Activated naive CD8-positive, alpha-beta T cell (primary cell): Measurements from ENCODE around the gene RSPH9.
A peak's percentile ranks its signal among the peaks of the same experiment; 100 is the strongest.
"Not testable (repeated sequence)": the region's sequence is repeated elsewhere in the genome, so short reads cannot be mapped to it uniquely, and the experiment has no call there.

Experiments used
- H3K27ac Mint-ChIP-seq: one replicate; pipeline ENCODE4 v1.8.0; 2021; ENCODE audit warnings: mixed read lengths
- H3K27me3 Mint-ChIP-seq: one replicate; pipeline ENCODE4 v1.8.0; 2021; ENCODE audit warnings: mixed read lengths
- H3K36me3 Mint-ChIP-seq: one replicate; pipeline ENCODE4 v1.8.0; 2021; ENCODE audit warnings: mixed read lengths
- H3K4me1 Mint-ChIP-seq: one replicate; pipeline ENCODE4 v1.8.0; 2021; ENCODE audit warnings: low read depth, mixed read lengths
- H3K4me3 Mint-ChIP-seq: one replicate; pipeline ENCODE4 v1.8.0; 2021; ENCODE audit warnings: mild to moderate bottlenecking, mixed read lengths
- H3K9me3 Mint-ChIP-seq: one replicate; pipeline ENCODE4 v1.8.0; 2021; ENCODE audit warnings: low read depth, mixed read lengths

RSPH9 gene

GRCh38 chr6:43639984-43640800 is 4.6 kb upstream of the RSPH9 start:
- no peak overlapping the region for H3K27ac Mint-ChIP-seq

GRCh38 chr6:43645613-43645964 is 753 bp downstream of the RSPH9 start:
- Mint-ChIP-seq H3K27ac (no peak overlapping the region), H3K4me1 (peaks cover 17% of the 10 kb centered on the region), H3K9me3 (no peaks in the 10 kb centered on the region), H3K36me3 (peaks cover 9% of the 10 kb centered on the region), H3K27me3 (no peaks in the 10 kb centered on the region), H3K4me3 (peak overlapping the region; percentile 83)

More at GRCh38 chr6:43639984-43640800, 4.6 kb upstream of the RSPH9 start:
- Mint-ChIP-seq H3K4me1 (peaks cover 53% of the 10 kb centered on the region), H3K36me3 (peaks cover 16% of the 10 kb centered on the region), H3K4me3 (peak overlapping the region; percentile 74), H3K9me3 (no peaks in the 10 kb centered on the region), H3K27me3 (no peaks in the 10 kb centered on the region)

DNA sequence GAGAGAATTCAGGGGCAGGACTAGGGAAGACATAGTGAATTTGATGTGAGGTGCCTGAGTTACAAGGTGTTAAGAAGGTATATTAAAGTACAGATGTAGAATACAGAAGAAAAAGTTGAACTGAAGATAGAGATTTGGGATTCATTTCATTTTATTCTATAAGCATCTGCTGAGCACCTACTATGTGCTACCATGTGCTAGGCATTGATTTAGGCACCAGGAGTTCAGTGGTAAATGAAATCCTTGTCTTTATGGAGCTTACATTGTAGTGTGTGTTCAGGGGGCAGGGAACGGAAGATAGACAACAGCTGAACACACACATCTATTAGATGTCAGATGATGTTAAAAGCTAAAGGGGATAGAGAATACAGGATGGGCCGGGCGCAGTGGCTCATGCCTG is 2.8 kb downstream of the RSPH9 start:
- H3K4me3 Mint-ChIP-seq = no peak overlapping the region
- peaks cover 11% of the 10 kb centered on the region for H3K4me1 Mint-ChIP-seq
- H3K9me3 Mint-ChIP-seq = no peaks in the 10 kb centered on the region
- H3K27me3 Mint-ChIP-seq = no peaks in the 10 kb centered on the region
- H3K36me3 Mint-ChIP-seq = peaks cover 5% of the 10 kb centered on the region
- no peak overlapping the region for H3K27ac Mint-ChIP-seq

GRCh38 chr6:43648248-43648647 is 3.4 kb downstream of the RSPH9 start:
- no peak overlapping the region for H3K4me3 Mint-ChIP-seq
- peaks cover 11% of the 10 kb centered on the region for H3K4me1 Mint-ChIP-seq
- no peak overlapping the region for H3K27ac Mint-ChIP-seq
- no peaks in the 10 kb centered on the region for H3K27me3 Mint-ChIP-seq
- no peaks in the 10 kb centered on the region for H3K9me3 Mint-ChIP-seq
- peaks cover 2% of the 10 kb centered on the region for H3K36me3 Mint-ChIP-seq

DNA sequence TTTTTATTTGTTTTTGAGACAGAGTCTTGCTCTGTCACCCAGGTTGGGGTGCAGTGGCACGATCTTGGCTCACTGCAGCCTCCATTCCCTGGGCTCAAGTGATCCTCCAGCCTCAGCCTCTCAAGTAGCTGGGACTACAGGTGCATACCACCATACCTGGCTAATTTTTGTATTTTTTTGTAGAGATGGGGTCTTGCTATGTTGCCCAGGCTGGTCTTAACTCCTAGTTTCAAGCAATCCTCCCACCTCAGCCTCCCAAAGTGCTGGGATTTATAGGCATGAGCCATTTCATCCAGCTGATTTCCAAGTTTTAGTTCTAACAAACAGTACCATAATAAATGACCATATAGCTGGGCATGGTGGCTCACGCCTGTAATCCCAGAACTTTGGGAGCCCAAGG is 8.0 kb downstream of the RSPH9 start:
- H3K9me3 Mint-ChIP-seq, H3K4me3 Mint-ChIP-seq, H3K27me3 Mint-ChIP-seq, H3K4me1 Mint-ChIP-seq, H3K27ac Mint-ChIP-seq, H3K36me3 Mint-ChIP-seq: not testable (repeated sequence)

DNA sequence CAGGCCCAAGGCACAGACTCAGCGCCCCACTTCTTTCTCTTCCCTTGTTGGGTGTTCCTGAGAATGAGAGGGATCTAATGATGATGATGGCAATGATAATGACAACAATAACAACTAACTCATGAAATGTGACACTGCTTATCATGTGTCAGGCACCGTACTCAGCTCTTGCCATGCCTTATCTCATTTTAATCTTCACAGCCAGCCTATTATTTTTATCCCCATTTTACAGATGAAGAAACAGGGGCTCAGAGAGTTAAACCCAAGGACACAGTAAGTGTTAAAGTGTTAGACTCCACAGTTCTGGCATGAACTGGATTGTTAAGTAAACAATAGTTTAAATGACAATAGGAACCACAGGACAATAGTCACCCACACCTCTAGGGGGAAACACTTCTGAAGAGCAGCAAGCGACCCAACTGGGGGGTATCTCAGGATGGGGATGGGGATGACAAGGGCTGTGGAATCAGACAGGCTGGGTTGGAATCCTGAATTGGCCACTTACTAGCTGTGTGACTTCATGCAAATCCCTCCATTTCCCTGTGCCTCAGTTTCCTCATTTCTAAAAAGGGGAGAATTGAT is 12.5 kb downstream of the RSPH9 start:
- Mint-ChIP-seq H3K36me3 (no peaks in the 10 kb centered on the region), H3K27me3 (peaks cover 1% of the 10 kb centered on the region), H3K27ac (no peak overlapping the region), H3K4me1 (no peaks in the 10 kb centered on the region), H3K4me3 (no peak overlapping the region), H3K9me3 (no peaks in the 10 kb centered on the region)

GRCh38 chr6:43658161-43658560 is 13.3 kb downstream of the RSPH9 start:
- no peaks in the 10 kb centered on the region for H3K36me3 Mint-ChIP-seq
- H3K4me3 Mint-ChIP-seq = no peak overlapping the region
- peaks cover 1% of the 10 kb centered on the region for H3K27me3 Mint-ChIP-seq
- no peak overlapping the region for H3K27ac Mint-ChIP-seq
- H3K4me1 Mint-ChIP-seq = no peaks in the 10 kb centered on the region
- H3K9me3 Mint-ChIP-seq = no peaks in the 10 kb centered on the region

- not testable (repeated sequence) for H3K27ac Mint-ChIP-seq, H3K27me3 Mint-ChIP-seq, H3K36me3 Mint-ChIP-seq, H3K4me1 Mint-ChIP-seq, H3K4me3 Mint-ChIP-seq, H3K9me3 Mint-ChIP-seq
Measured at GRCh38 chr6:43662948-43663347, 18.1 kb downstream of the RSPH9 start.

DNA sequence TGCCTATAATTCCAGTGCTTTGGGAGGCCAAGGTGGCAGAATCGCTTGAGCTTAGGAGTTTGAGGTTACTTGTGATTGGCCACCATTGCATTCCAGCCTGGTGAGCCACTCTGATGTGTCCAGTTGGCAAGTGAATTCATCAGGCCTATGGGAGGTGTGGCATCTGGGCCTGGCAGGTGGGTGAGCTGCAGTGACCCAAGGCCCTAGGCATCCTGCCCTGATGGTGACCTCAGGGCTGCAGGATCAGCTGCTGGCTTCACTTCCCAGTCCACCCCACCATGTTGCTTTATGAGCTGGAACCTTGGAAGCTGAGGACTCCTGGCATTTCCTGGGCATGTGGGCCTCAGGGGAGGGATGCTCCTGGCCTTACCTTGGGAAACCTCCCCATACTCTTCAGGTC is 20.5 kb downstream of the RSPH9 start:
- Mint-ChIP-seq H3K9me3 (no peaks in the 10 kb centered on the region), H3K4me3 (no peak overlapping the region), H3K36me3 (no peaks in the 10 kb centered on the region), H3K27me3 (no peaks in the 10 kb centered on the region), H3K27ac (no peak overlapping the region), H3K4me1 (peaks cover 15% of the 10 kb centered on the region)

- no peak overlapping the region for H3K27ac Mint-ChIP-seq
- no peaks in the 10 kb centered on the region for H3K27me3 Mint-ChIP-seq
- H3K9me3 Mint-ChIP-seq = no peaks in the 10 kb centered on the region
- H3K36me3 Mint-ChIP-seq = no peaks in the 10 kb centered on the region
- H3K4me3 Mint-ChIP-seq = no peak overlapping the region
- peaks cover 15% of the 10 kb centered on the region for H3K4me1 Mint-ChIP-seq
Measured at GRCh38 chr6:43666196-43666920, 21.5 kb downstream of the RSPH9 start.

DNA sequence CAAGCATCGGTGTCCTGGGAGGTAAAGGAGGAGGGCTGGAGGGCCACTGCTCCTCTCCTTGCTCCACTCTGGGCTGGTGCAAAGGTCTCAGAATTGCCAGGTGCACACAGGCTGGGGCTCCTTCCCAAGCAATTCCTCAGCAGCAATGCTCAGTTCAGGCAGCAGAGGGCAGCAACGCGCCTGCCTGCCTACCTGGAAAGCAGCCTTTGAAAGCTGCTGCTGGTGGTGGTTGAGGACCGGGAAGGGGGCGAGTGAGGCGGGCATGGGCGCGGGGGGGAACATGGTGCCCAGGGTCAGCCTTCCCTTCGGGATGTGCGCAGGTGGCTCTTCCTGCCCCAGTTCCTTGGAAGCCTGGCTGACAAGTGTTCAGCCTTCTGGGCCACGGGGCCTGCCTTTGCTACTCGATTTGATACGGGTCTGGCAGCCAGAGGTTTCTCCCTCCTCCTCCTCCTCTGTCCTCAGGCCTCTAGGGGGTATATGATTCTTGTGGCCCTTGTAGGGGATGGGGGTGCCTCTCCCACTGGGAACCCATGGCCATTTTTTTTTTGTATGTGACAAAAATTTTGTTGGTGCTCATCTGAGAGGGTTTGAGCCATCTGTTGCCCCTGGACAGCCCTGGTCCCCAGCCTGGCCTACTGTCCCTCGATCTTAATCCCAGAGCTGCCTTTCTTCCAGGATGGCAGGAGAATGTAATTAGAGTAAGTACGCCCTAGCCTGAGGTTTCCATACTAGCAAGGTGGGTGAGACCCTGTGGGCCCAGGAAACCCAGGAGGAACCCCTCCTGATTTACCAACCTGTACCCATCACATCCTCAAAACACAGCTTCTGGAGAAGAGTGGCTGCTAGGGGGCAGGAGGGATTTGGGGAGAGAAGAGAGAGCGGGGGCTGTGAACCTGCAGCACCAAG is 22.7 kb downstream of the RSPH9 start:
- no peaks in the 10 kb centered on the region for H3K27me3 Mint-ChIP-seq
- no peaks in the 10 kb centered on the region for H3K36me3 Mint-ChIP-seq
- peaks cover 15% of the 10 kb centered on the region for H3K4me1 Mint-ChIP-seq
- peak overlapping the region; percentile 52 for H3K4me3 Mint-ChIP-seq
- no peaks in the 10 kb centered on the region for H3K9me3 Mint-ChIP-seq
- no peak overlapping the region for H3K27ac Mint-ChIP-seq

DNA sequence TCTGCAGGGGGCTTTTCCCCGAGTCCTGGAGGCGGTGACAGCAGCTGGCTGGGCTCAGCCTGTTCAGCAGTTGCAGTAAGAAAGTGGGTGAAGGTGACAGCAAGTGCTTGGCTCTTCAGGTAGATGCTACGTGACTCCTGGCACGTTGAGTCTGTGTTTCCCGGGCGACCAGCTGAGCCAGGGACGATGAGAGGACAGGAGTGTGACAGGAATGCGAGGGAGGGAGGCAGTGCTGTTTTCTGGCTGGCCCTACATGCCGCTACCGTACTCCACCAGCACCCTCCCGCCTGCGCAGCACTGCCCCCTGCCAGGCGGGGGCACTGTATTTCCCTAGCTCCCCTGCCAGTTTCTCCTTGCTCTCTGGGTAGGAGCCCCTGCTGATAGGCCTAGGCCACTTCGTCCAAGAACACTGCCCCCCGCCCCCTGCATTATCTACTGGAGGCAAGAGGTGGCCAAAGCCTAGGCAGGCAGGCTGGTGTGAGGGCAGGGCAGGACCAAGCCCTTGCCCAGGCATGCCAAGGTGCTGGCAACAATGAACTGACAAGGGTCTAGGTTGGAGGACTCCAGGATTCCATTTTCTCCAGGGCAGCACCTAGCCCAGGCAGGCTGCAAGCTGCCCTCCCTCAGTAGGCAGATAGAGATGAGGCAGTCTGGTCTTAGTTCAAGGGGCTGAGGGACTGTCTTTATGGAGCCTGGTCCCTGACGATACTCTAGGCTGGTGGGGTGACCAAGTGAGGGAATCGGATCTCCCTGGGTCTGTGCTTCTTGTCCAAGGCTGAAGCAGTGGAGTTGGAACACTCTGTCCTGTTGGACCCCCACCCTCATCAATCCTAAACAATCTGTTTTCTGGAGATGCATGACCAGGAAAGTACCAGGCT is 23.6 kb downstream of the RSPH9 start:
- Mint-ChIP-seq H3K4me3 (no peak overlapping the region), H3K27me3 (no peaks in the 10 kb centered on the region), H3K9me3 (no peaks in the 10 kb centered on the region), H3K27ac (no peak overlapping the region), H3K36me3 (no peaks in the 10 kb centered on the region), H3K4me1 (peaks cover 15% of the 10 kb centered on the region)

DNA sequence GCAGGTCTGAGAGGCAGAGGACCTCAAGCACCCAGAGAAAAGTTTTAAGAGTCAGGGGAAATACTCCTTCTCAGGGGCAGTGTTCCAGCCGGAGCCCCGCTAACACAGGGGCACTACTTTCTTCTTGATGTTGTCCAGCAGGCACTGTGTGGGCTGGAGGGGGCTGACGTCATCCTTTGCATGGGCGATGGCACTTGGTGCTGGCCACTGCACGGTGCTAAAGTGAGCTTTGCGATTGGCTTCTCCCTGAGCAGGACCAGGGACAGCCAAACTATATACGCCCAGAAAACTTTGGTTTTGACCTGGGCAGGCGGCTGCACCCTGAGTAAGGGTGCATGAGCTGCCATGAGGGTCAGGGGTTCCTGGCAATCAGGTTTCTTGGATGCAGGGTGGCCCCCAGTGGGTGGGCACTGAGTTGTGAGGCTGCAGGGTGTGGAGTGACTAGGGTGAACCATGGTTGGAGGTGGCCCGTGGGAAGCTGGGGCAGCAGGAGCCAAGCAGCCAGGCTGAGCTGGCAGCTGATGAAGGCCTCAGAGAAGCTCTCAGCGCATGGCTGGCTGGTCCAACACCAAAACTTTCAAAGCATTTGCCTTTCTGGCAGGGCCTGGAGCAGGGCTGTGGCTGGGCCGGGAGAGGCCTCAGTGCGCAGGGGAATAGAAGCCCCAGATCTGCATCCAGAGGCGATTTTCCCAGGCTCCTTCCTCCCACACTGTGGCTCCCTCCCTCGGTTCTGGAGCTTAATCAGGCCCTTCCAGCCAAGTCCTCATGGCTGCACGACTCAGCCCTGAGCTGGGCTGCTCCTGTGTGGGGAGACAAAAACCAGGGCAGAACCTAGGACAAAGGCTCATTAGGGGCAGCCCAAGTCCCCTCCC is 24.4 kb downstream of the RSPH9 start:
- H3K36me3 Mint-ChIP-seq = no peaks in the 10 kb centered on the region
- H3K4me3 Mint-ChIP-seq = no peak overlapping the region
- H3K27me3 Mint-ChIP-seq = no peaks in the 10 kb centered on the region
- no peaks in the 10 kb centered on the region for H3K9me3 Mint-ChIP-seq
- H3K27ac Mint-ChIP-seq = no peak overlapping the region
- H3K4me1 Mint-ChIP-seq = peaks cover 15% of the 10 kb centered on the region
